Raji (cell line): ENCODE results near the gene AOC1.

ENCODE experiments used
- POLR2A ChIP-seq: IDR thresholded peaks from 2 replicates; pipeline ENCODE4 v1.6.1; 2011; ENCODE audit warnings: low read depth, low read length, control low read depth; ENCODE audit not compliant: insufficient read depth

The AOC1 gene

GRCh38 chr7:150850273-150850672 is 2.0 kb upstream of the AOC1 start:
- TF ChIP-seq POLR2A = no peak

DNA sequence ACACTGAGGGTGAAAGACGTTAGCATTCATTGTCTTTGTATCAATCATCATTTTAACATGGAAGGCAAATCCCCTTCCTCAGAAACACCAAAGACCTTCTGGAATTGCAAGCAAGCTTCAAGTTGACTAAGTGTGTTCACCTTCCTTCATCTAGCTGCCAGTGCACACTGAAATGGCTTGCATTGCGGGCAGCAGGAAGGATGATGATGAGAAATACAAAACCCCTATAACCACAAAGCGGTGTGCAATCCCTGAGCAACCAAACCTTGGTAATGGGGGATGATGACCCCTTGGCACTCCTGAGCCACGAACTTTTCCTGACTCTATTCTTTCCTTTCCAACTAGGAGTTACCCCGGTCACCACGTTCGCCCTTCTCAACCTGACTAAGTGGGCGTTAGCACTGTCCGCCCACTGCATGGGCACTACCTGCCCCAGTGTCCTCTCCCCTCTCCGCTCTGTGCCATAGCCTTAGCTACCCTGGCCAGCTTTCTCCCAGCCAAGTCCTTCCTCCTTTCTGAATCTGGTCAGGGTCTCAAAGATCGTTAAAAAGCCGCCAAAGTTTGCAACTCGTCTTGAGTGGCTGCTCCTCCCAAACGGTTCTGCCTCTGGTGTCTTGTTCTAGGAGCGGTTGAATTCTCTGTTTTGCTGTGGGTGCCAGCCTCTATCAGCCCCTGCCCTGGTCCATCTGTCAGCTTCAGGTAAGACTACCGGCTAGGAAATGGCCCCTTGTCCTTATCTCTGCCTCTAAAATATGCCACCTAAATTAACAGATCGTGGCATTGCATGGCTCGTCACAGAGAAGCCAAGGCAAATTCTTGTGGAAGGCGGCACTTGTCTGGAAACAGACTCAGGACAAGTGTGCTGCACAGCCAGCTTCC is 586 bp upstream of the AOC1 start:
- no peak for TF ChIP-seq POLR2A

DNA sequence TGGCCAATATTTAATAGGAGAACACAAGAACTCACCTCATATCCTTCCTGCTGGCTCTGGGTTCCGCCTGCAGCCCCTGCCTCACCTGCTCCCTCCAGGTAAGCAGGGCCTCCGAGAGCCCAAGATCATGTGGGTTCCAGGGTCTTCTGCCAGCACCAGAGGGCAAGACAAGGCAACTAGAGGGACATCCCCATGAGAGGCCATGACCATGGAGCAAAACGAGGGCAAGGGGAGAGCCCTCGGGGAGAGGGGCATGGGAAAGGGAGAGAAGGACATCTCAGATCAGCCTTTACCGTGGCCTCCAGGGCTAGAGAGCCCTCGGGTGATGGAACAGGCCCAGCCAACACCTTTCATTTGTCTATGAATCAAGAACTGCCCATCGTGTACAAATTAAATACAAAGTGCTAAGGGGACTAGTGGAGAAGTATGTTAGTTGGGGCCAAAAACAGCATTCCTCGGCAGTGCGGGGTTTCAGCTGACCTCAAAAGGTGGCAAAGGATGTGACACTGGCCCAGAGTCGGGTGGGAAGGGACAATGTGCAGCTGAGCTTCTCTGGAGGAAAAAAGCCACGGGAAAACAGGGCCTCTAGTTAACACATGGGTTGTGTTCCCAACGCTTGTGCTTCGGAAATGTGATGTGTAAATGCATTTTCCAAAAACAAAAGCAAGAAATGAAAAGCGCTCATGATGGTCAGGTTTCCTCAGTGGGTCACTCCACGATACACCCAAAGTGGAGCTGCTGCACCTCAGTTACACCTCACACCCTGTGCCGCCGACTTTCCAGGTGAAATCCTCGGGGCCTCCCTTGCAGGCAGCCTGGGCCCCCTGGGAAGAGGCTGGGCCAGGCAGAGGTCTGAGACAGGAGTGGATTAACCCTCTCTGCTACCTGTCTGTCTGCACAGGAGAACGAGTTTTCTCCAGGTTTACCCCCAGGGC is 2.0 kb downstream of the AOC1 start:
- no peak for TF ChIP-seq POLR2A

GRCh38 chr7:150855046-150855445 is 2.7 kb downstream of the AOC1 start:
- TF ChIP-seq POLR2A = no peak

- no peak for TF ChIP-seq POLR2A
These were observed 3.4 kb downstream of the AOC1 start for GRCh38 chr7:150855476-150856302.

GRCh38 chr7:150856303-150857275 is 4.3 kb downstream of the AOC1 start:
- TF ChIP-seq POLR2A = no peak

DNA sequence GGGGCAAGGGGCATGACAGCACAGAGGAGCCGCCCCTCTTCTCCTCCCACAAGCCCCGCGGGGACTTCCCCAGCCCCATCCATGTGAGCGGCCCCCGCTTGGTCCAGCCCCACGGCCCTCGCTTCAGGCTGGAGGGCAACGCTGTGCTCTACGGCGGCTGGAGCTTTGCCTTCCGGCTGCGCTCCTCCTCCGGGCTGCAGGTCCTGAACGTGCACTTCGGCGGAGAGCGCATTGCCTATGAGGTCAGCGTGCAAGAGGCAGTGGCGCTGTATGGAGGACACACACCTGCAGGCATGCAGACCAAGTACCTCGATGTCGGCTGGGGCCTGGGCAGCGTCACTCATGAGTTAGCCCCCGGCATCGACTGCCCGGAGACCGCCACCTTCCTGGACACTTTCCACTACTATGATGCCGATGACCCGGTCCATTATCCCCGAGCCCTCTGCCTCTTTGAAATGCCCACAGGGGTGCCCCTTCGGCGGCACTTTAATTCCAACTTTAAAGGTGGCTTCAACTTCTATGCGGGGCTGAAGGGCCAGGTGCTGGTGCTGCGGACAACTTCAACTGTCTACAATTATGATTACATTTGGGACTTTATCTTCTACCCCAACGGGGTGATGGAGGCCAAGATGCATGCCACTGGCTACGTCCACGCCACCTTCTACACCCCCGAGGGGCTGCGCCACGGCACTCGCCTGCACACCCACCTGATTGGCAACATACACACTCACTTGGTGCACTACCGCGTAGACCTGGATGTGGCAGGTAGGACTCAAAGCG is 5.1 kb downstream of the AOC1 start:
- no peak for TF ChIP-seq POLR2A

DNA sequence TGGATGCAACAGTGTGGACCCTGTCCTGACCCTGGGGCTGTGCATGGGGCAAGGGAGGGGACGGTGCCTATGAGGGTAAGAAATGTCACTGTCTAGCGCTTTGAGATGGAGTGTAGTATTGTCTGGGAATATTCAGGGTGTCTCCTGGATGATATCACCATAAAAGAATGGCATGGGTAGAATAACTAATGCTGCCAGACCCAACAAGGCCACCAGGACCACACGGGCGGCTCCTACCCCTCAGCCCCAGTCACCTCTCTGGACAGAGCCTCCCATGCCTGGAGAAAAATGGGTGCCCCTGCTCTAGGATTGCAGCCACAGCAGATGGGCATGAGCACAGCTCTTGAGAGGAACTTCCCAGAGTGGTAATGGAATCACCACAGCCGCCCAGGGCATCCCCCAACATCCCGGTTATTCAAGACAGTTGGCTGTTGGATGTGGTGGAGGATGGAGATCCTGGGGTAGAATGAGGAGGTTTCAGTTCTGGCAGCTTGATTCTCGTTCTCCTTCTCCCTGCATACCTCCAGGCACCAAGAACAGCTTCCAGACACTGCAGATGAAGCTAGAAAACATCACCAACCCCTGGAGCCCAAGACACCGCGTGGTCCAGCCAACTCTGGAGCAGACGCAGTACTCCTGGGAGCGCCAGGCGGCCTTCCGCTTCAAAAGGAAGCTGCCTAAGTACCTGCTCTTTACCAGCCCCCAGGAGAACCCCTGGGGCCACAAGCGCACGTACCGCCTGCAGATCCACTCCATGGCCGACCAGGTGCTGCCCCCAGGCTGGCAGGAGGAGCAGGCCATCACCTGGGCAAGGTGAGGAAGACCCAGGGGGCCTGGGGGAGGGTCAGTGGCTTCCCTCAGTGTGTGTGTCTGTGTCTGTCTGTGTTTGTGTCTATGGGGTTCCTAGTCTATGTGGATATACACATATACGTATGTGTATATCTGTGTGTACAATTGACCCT is 6.2 kb downstream of the AOC1 start:
- TF ChIP-seq POLR2A = no peak

DNA sequence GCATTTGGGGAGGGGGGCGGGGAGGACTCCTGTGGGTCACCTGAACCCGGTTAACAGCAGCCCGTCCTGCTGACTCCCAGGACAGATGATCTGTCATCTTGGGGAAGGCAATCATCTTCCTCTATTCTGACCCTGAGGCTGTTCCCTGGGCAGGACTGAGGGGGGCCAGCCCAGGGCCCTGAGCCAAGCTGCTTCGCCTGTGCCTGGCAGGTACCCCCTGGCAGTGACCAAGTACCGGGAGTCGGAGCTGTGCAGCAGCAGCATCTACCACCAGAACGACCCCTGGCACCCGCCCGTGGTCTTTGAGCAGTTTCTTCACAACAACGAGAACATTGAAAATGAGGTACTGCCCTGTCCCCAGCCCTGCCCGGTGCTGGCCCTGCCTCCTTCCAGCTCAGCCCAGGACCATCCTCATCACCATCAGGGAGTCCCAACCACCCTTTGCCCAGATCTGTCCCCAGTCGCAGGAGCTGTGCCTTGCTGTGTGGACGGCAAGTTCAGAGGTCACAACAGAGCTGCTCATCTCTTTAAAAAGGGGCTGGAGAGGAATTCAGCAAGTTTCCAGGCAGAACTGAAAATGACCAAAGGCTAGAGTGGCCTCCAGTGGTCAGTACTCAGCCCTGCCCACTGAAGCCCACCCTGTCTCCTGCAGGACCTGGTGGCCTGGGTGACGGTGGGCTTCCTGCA is 8.1 kb downstream of the AOC1 start:
- TF ChIP-seq POLR2A = no peak

DNA sequence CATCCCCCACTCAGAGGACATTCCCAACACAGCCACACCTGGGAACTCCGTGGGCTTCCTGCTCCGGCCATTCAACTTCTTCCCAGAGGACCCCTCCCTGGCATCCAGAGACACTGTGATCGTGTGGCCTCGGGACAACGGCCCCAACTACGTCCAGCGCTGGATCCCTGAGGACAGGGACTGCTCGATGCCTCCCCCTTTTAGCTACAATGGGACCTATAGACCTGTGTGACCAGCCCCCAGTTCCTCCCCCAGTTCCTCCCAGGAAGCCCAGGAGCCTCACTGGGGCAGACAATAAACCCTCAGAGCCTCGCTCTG is 8.6 kb downstream of the AOC1 start:
- no peak for TF ChIP-seq POLR2A

DNA sequence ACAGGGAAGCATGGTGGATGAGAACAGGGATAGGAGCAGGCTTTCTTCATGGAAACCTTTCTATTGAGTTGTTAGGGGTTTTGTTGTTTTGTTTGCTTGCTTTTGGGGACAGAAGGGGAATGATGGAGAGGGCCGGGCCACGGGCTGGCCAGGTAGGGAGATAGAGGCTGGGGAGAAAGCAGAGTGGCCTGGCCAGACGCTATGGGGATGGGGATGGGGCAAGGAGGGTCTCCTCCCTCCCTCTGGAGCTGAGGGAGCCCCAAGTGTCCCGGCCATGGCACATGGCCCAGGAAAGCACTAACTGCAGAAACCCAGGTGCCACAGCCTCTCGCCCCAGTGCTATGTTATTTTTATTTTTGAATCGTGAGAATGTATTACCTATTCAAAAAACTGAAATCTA is 10.0 kb downstream of the AOC1 start:
- no peak for TF ChIP-seq POLR2A

DNA sequence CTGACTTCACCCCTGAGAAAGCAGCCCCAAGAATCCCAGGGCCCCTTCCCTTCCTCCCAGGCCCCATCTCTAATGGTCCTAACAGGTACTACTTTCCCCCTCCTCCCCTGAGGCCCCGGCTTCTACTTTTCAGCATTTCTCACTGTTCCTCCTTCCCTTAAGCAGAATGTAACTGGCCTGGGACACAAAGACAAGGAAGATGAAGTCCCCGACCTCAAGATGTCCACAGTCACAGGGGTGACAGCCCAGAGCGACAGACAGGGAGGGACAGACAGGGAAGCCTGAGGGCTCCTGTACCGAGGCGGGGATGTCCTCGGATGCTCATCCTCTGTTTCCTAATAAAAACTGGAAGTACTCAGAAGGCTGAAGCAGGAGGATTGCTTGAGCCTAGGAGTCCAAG is 11.6 kb downstream of the AOC1 start:
- no peak for TF ChIP-seq POLR2A
